OCI-LY3 (cell line): ENCODE results near the gene CCDC85B.

Experiments used
- EZH2phosphoT487 ChIP-seq: fragments of 200-600 bp; shearing (Covaris generic); IDR thresholded peaks from 2 replicates; pipeline ENCODE4 v1.6.1; 2018; ENCODE audit warnings: antibody characterized with exemption, mixed run types, low read depth
- TF ChIP-seq, protein P1 (sequence below): fragments of 200-600, 300-600 bp; sonication (generic); IDR thresholded peaks from 2 replicates; pipeline ENCODE4 v1.5.1; 2014; ENCODE audit warnings: antibody characterized with exemption, low read length, low read depth

- TF ChIP-seq, protein P1, sequence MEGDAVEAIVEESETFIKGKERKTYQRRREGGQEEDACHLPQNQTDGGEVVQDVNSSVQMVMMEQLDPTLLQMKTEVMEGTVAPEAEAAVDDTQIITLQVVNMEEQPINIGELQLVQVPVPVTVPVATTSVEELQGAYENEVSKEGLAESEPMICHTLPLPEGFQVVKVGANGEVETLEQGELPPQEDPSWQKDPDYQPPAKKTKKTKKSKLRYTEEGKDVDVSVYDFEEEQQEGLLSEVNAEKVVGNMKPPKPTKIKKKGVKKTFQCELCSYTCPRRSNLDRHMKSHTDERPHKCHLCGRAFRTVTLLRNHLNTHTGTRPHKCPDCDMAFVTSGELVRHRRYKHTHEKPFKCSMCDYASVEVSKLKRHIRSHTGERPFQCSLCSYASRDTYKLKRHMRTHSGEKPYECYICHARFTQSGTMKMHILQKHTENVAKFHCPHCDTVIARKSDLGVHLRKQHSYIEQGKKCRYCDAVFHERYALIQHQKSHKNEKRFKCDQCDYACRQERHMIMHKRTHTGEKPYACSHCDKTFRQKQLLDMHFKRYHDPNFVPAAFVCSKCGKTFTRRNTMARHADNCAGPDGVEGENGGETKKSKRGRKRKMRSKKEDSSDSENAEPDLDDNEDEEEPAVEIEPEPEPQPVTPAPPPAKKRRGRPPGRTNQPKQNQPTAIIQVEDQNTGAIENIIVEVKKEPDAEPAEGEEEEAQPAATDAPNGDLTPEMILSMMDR = peak; percentile 15; the same call in 1 of the 2 replicates
- TF ChIP-seq EZH2phosphoT487 = no peak
Measured at GRCh38 chr11:65853246-65853979, 37.1 kb upstream of the CCDC85B start.
